OCI-LY1 (cell line): Measurements from ENCODE around the gene HJURP.

Experiments used
- H2AFZ ChIP-seq: fragments of 200-600 bp; sonication (generic), shearing (Covaris generic); 2 replicates; pipeline ENCODE4 v1.6.0; 2014; ENCODE audit warnings: antibody characterized with exemption, mild to moderate bottlenecking, low read length
- H3F3A ChIP-seq: fragments of 200-600 bp; sonication (generic), shearing (Covaris generic); 2 replicates; pipeline ENCODE4 v1.6.0; 2014; ENCODE audit warnings: mild to moderate bottlenecking, antibody characterized with exemption, low read length, moderate library complexity; ENCODE audit not compliant: insufficient read depth
- H3K27ac ChIP-seq: fragments of 200-600 bp; sonication (generic); 2 replicates; pipeline ENCODE4 v1.5.1; 2014; ENCODE audit warnings: low read length, mixed run types, mild to moderate bottlenecking, low read depth; ENCODE audit not compliant: poor library complexity, severe bottlenecking
- H3K27me3 ChIP-seq: fragments of 200-600 bp; sonication (generic); 2 replicates; pipeline ENCODE4 v1.6.0; 2014; ENCODE audit warnings: antibody characterized with exemption, mild to moderate bottlenecking, low read length, moderate library complexity; ENCODE audit not compliant: insufficient read depth
- H3K36me3 ChIP-seq: fragments of 200-600 bp; sonication (generic); 2 replicates; pipeline ENCODE4 v1.6.1; 2014; ENCODE audit warnings: mild to moderate bottlenecking, antibody characterized with exemption, low read length, moderate library complexity, mixed read lengths; ENCODE audit not compliant: insufficient read depth
- H3K4me1 ChIP-seq: fragments of 200-600 bp; sonication (generic); 2 replicates; pipeline ENCODE4 v1.5.1; 2014; ENCODE audit warnings: mild to moderate bottlenecking, low read length, moderate library complexity; ENCODE audit not compliant: insufficient read depth, severe bottlenecking
- H3K4me2 ChIP-seq: fragments of 200-600 bp; sonication (generic), shearing (Covaris generic); 2 replicates; pipeline ENCODE4 v1.6.1; 2014; ENCODE audit warnings: low read length
- H3K4me3 ChIP-seq: fragments of 200-600 bp; sonication (generic); 2 replicates; pipeline ENCODE4 v1.5.1; 2014; ENCODE audit warnings: low read length, low read depth, mild to moderate bottlenecking, mixed read lengths; ENCODE audit not compliant: poor library complexity, severe bottlenecking
- H3K79me2 ChIP-seq: fragments of 200-600 bp; shearing (Covaris generic); 2 replicates; pipeline ENCODE4 v1.6.1; 2016; ENCODE audit warnings: mixed run types, low read length, mixed read lengths; ENCODE audit not compliant: insufficient read depth
- H3K9ac ChIP-seq: fragments of 200-600 bp; sonication (generic), shearing (Covaris generic); 2 replicates; pipeline ENCODE4 v1.6.1; 2014; ENCODE audit warnings: mild to moderate bottlenecking, low read length, mixed read lengths
- H3K9me2 ChIP-seq: fragments of 200-600 bp; sonication (generic), shearing (Covaris generic); 2 replicates; pipeline ENCODE4 v1.6.1; 2014; ENCODE audit warnings: low read depth, mild to moderate bottlenecking, low read length, mixed read lengths
- H3K9me3 ChIP-seq: fragments of 200-600 bp; shearing (Covaris generic); 2 replicates; pipeline ENCODE4 v1.6.1; 2014; ENCODE audit warnings: low read length, mixed read lengths
- H4K20me1 ChIP-seq: fragments of 200-600 bp; sonication (generic), shearing (Covaris generic); 2 replicates; pipeline ENCODE4 v1.6.0; 2016; ENCODE audit warnings: mild to moderate bottlenecking, low read length; ENCODE audit not compliant: insufficient read depth
- CTCF ChIP-seq: fragments of 200-600 bp; sonication (generic), shearing (Covaris generic); IDR thresholded peaks from 2 replicates; pipeline ENCODE4 v1.5.1; 2017; ENCODE audit warnings: mild to moderate bottlenecking, antibody characterized with exemption, low read length, moderate library complexity, mixed read lengths
- EZH2 ChIP-seq: fragments of 200-600 bp; sonication (generic), shearing (Covaris generic); IDR thresholded peaks from 2 replicates; pipeline ENCODE4 v1.8.0; 2017; ENCODE audit warnings: borderline replicate concordance, mixed run types, mild to moderate bottlenecking, antibody characterized with exemption, low read length, moderate library complexity, mixed read lengths

HJURP gene

GRCh38 chr2:233838251-233838650 lies 16.1 kb downstream of the HJURP start:
- no peaks in the 10 kb centered on the region for H3K9me3 ChIP-seq
- H3K9ac ChIP-seq = no peak overlapping the region
- TF ChIP-seq CTCF (no peak), EZH2 (no peak)
- H3K4me2 ChIP-seq = no peak overlapping the region
- no peak overlapping the region for H3K27ac ChIP-seq
- H3K79me2 ChIP-seq = peaks cover 43% of the 10 kb centered on the region
- H3K4me1 ChIP-seq = peaks cover 10% of the 10 kb centered on the region
- H3K9me2 ChIP-seq = no peaks in the 10 kb centered on the region
- H3K4me3 ChIP-seq = no peak overlapping the region
- H3F3A ChIP-seq = no peaks in the 10 kb centered on the region
- no peak overlapping the region for H2AFZ ChIP-seq
- no peaks in the 10 kb centered on the region for H3K27me3 ChIP-seq
- H4K20me1 ChIP-seq = no peaks in the 10 kb centered on the region
- H3K36me3 ChIP-seq = peaks cover 94% of the 10 kb centered on the region

- H4K20me1 ChIP-seq = no peaks in the 10 kb centered on the region
- no peaks in the 10 kb centered on the region for H3F3A ChIP-seq
- H2AFZ ChIP-seq = no peak overlapping the region
- H3K79me2 ChIP-seq = peaks cover 43% of the 10 kb centered on the region
- no peak overlapping the region for H3K4me3 ChIP-seq
- H3K4me1 ChIP-seq = peaks cover 14% of the 10 kb centered on the region
- H3K9me2 ChIP-seq = no peaks in the 10 kb centered on the region
- H3K9ac ChIP-seq = no peak overlapping the region
- H3K27ac ChIP-seq = no peak overlapping the region
- peaks cover 89% of the 10 kb centered on the region for H3K36me3 ChIP-seq
- H3K27me3 ChIP-seq = no peaks in the 10 kb centered on the region
- no peaks in the 10 kb centered on the region for H3K9me3 ChIP-seq
- no peak overlapping the region for H3K4me2 ChIP-seq
- TF ChIP-seq EZH2 = no peak
- no peak for TF ChIP-seq CTCF
Measured at GRCh38 chr2:233837694-233838229, 16.6 kb downstream of the HJURP start.

GRCh38 chr2:233836359-233836758 lies 18.0 kb downstream of the HJURP start:
- Histone ChIP-seq H3F3A (no peaks in the 10 kb centered on the region), H3K36me3 (peaks cover 75% of the 10 kb centered on the region)

More at GRCh38 chr2:233836359-233836758, 18.0 kb downstream of the HJURP start:
- no peak overlapping the region for H3K4me2 ChIP-seq
- no peak overlapping the region for H3K9ac ChIP-seq
- no peaks in the 10 kb centered on the region for H4K20me1 ChIP-seq
- no peaks in the 10 kb centered on the region for H3K9me2 ChIP-seq
- H2AFZ ChIP-seq = no peak overlapping the region
- H3K79me2 ChIP-seq = peaks cover 38% of the 10 kb centered on the region
- peaks cover 19% of the 10 kb centered on the region for H3K4me1 ChIP-seq
- H3K27ac ChIP-seq = no peak overlapping the region
- TF ChIP-seq CTCF (no peak), EZH2 (no peak)
- H3K4me3 ChIP-seq = no peak overlapping the region
- H3K27me3 ChIP-seq = no peaks in the 10 kb centered on the region
- H3K9me3 ChIP-seq = no peaks in the 10 kb centered on the region
